GM19351 (cell line): ENCODE results near the gene POU2F1.
A peak's percentile ranks its signal among the peaks of the same experiment; 100 is the strongest.
"Not testable (repeated sequence)": the region's sequence is repeated elsewhere in the genome, so short reads cannot be mapped to it uniquely, and the experiment has no call there.

Experiments used
- ATAC-seq: cut with Tn5 transposase; IDR thresholded peaks from one replicate; pipeline ENCODE4 v1.9.1; 2021; ENCODE audit warnings: mild to moderate bottlenecking, moderate library complexity; ENCODE audit not compliant: unreplicated experiment

POU2F1 gene

GRCh38 chr1:167205306-167206050 lies 15.2 kb upstream of the POU2F1 start:
- not testable (repeated sequence) for ATAC-seq

GRCh38 chr1:167206166-167206835 lies 14.4 kb upstream of the POU2F1 start:
- ATAC-seq, result no peak

- ATAC-seq, result no peak
These were observed 12.6 kb upstream of the POU2F1 start for GRCh38 chr1:167207940-167208623.

- ATAC-seq, result no peak
These were observed 12.1 kb upstream of the POU2F1 start for GRCh38 chr1:167208624-167208976.

- ATAC-seq, result no peak
These were observed 11.6 kb upstream of the POU2F1 start for GRCh38 chr1:167209044-167209443.

GRCh38 chr1:167210966-167211674 lies 9.6 kb upstream of the POU2F1 start:
- no peak for ATAC-seq

GRCh38 chr1:167212025-167212424 lies 8.7 kb upstream of the POU2F1 start:
- ATAC-seq, result no peak

- ATAC-seq, result no peak
These were observed 3.9 kb upstream of the POU2F1 start for GRCh38 chr1:167216809-167217208.

- no peak for ATAC-seq
These were observed 1.5 kb upstream of the POU2F1 start for GRCh38 chr1:167219194-167219593.

GRCh38 chr1:167219646-167220536 lies 795 bp upstream of the POU2F1 start:
- ATAC-seq, result peak; percentile 44

GRCh38 chr1:167221126-167221737 lies 546 bp downstream of the POU2F1 start:
- peak; percentile 11 for ATAC-seq

- peak; percentile 52 for ATAC-seq
These were observed 1.3 kb downstream of the POU2F1 start for GRCh38 chr1:167221738-167222610.

GRCh38 chr1:167223144-167224103 lies 2.7 kb downstream of the POU2F1 start:
- no peak for ATAC-seq

GRCh38 chr1:167224734-167225235 lies 4.1 kb downstream of the POU2F1 start:
- not testable (repeated sequence) for ATAC-seq

GRCh38 chr1:167225920-167226319 lies 5.2 kb downstream of the POU2F1 start:
- no peak for ATAC-seq

GRCh38 chr1:167227934-167228378 lies 7.3 kb downstream of the POU2F1 start:
- ATAC-seq, result no peak

- ATAC-seq, result no peak
These were observed 9.2 kb downstream of the POU2F1 start for GRCh38 chr1:167229719-167230385.
